T-helper 17 cell (primary cell): Measurements from ENCODE around the gene OR2A42. TPM values are rescaled to one million over a fixed set of nuclear protein-coding genes. Genes with fewer than 3 reads are reported as not detected.
A peak's percentile ranks its signal among the peaks of the same experiment; 100 is the strongest.
"Not testable (repeated sequence)": the region's sequence is repeated elsewhere in the genome, so short reads cannot be mapped to it uniquely, and the experiment has no call there.

ENCODE experiments used
- ATAC-seq: fragments of 150-1000 bp; cut with Tn5 transposase; 2 replicates; pipeline ENCODE4 v1.10.0; 2021; ENCODE audit warnings: mild to moderate bottlenecking, moderate library complexity
- DNase-seq, 3 donors: peaks; one replicate each; pipeline versions ENCODE4 v3.0.0 to v3.0.0-alpha.2; 2020 to 2021
- H3K9me3 ChIP-seq: one replicate; pipeline ENCODE4 v1.7.0; 2013; ENCODE audit warnings: low read length, mild to moderate bottlenecking; ENCODE audit not compliant: control insufficient read depth, poor library complexity, severe bottlenecking
- H3K27ac Mint-ChIP-seq: one replicate; pipeline ENCODE4 v1.8.0; 2022; ENCODE audit warnings: mild to moderate bottlenecking, moderate library complexity, mixed read lengths
- H3K27me3 Mint-ChIP-seq: one replicate; pipeline ENCODE4 v1.8.0; 2022; ENCODE audit warnings: mixed read lengths
- H3K36me3 Mint-ChIP-seq: one replicate; pipeline ENCODE4 v1.8.0; 2022; ENCODE audit warnings: low read depth, mixed read lengths
- H3K4me1 Mint-ChIP-seq: one replicate; pipeline ENCODE4 v1.8.0; 2022; ENCODE audit warnings: mild to moderate bottlenecking, mixed read lengths
- H3K4me3 Mint-ChIP-seq: one replicate; pipeline ENCODE4 v1.8.0; 2022; ENCODE audit warnings: mild to moderate bottlenecking, moderate library complexity, mixed read lengths
- total RNA-seq, 4 donors: library from RNA in 2 of 4; stranded (reverse) in 2 of 4; gene quantifications; one replicate each; pipeline ENCODE4 v1.2.3 and lab custom pipeline; 2022 to 2026

The OR2A42 gene
- total RNA-seq, 2 donors from 2014 or later: 0.07 TPM; not detected in 1

DNA sequence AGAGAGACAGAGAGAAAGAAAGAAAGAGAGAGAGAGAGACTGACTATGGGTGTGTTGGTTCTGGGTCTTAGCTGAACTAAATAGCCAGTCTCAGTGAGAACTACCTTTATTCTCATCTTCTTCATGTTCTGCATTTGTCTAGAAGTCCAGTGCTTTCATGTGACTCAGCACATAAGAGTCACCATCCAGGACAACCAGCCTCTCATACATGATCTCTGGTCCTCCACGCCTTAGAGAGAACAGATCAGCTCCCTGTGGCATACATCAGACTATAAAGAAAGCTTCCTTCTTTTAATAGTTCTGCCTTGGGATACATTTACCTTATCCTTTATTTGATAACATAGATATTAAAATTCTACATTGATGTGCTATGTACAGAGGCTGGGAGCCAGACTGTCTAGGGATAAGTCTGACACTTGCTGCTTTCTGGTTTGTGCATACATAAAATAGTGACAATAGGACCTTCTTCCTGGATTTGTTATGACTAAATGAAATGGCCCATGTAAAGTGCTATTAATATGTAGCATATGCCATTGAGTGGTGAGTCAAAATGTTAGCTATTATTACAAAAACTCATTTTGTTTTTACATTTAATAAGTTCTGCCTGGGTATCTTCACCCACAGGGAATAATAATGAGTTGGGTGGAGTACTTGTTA, 8.4 kb upstream of the OR2A42 start:
- H3K4me3 Mint-ChIP-seq, H3K36me3 Mint-ChIP-seq, H3K27me3 Mint-ChIP-seq, DNase-seq, H3K9me3 ChIP-seq, ATAC-seq, H3K4me1 Mint-ChIP-seq, H3K27ac Mint-ChIP-seq: not testable (repeated sequence)

DNA sequence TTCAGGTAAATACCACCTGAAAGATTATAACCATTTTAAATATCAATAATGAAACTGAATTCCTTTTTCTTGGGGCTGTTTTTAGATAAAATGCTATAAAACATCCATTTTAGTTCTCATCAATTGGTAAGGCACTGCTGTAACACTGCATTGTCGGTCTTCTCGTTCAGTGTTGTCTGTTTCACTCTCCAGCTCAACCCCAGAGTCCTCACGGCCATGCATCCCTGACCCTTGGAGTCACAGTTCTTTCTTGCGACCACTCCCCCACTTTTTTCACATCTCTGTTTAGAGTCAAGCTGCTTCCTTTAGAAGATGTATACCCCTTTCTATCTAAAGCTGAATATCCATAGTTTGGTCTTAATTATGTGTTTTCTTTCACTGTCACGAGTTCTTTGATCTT, 7.6 kb upstream of the OR2A42 start:
- not testable (repeated sequence) for H3K27me3 Mint-ChIP-seq, ATAC-seq, H3K4me1 Mint-ChIP-seq, H3K9me3 ChIP-seq, H3K27ac Mint-ChIP-seq, DNase-seq, H3K36me3 Mint-ChIP-seq, H3K4me3 Mint-ChIP-seq

DNA sequence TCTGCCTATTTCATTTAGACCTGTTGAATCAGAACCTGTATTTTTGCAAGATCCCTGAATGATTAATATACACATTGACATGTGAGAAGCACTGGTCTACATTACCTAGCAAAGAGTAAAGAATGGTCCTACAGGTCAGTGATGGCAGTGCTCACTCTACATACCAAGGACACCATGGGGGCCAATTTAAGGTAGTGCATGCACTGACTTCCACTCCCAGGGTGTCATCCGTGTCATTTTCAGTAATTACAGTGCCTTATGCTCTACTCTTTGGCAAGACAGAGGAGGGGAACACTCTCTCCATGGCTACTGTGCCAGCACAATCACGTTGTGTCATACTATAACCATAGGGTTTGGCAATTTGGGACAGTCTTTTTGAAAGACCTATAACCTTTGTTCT, 6.0 kb upstream of the OR2A42 start:
- H3K9me3 ChIP-seq, H3K27me3 Mint-ChIP-seq, H3K36me3 Mint-ChIP-seq, ATAC-seq, H3K27ac Mint-ChIP-seq, H3K4me3 Mint-ChIP-seq, DNase-seq, H3K4me1 Mint-ChIP-seq: not testable (repeated sequence)

DNA sequence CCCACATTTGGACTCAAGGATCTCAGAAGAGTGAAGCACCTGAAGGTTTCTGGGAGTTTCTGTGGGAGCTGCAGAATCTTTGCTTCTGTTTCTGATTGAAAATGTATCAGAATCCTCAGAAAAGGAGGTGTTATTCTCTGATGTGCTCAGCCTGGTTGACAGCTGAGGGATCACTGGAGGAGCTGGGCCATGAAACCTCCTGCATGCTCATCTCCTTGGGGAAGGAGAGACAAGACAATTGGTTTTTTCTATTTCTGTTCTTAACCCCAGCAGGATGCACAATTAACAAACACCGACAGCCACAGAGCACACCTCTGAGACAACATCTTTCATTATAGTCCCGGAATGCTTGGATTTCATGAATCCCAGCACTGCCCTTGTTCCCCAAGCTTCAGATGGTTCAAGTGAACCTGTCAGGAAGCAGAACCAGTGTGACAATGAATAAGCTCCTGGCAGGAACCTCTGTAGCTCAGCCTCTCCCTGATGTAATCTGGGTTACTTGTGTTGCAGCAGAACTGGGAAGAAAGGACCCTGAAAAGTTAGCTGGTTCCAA, 799 bp downstream of the OR2A42 start:
- H3K4me1 Mint-ChIP-seq: not testable (repeated sequence)

DNA sequence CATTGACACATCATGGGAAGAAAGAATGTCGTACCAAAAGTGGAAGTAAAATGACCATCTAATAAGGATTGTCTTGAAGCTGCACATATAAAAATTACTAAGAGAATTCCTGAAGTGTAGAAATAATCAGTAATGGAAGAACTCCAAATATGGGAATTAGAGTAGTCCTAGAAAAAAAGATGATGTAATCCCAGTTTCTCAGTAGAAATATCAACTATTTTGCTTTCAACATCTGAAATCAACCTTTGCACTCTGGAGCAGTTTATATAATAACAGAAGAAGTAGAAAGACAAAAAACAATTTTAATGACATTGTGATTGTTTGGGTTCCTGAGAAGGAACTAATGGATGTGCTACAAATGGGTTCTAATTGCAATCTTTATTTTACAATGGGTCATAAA, 6.4 kb downstream of the OR2A42 start:
- not testable (repeated sequence) for H3K36me3 Mint-ChIP-seq, DNase-seq, ATAC-seq, H3K27me3 Mint-ChIP-seq, H3K9me3 ChIP-seq, H3K4me3 Mint-ChIP-seq, H3K27ac Mint-ChIP-seq, H3K4me1 Mint-ChIP-seq

More for the DNA sequence above, 799 bp downstream of the OR2A42 start:
- not testable (repeated sequence) for H3K9me3 ChIP-seq, H3K36me3 Mint-ChIP-seq, ATAC-seq, H3K27ac Mint-ChIP-seq, DNase-seq, H3K27me3 Mint-ChIP-seq, H3K4me3 Mint-ChIP-seq

DNA sequence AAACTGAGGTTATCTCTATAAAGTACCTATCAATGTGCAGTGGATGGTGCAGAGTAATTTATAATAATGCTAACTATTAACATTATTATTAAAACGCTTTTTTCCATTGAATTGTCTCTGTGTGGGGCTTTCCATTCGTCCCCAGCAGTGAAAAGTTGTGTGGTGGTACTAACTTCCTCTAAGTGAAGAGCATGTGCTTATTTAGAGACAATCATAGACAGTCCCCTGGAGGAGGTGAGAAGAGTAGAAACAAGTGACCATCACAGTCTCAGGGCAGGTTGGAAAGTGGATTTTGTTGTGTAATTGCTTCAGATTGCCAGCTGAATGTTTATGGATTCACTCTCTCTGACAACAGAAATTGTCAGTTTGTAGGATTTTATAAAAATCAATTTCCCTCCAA, 8.4 kb downstream of the OR2A42 start:
- not testable (repeated sequence) for H3K9me3 ChIP-seq, H3K4me3 Mint-ChIP-seq, H3K4me1 Mint-ChIP-seq, DNase-seq, H3K27ac Mint-ChIP-seq, ATAC-seq, H3K27me3 Mint-ChIP-seq, H3K36me3 Mint-ChIP-seq

DNA sequence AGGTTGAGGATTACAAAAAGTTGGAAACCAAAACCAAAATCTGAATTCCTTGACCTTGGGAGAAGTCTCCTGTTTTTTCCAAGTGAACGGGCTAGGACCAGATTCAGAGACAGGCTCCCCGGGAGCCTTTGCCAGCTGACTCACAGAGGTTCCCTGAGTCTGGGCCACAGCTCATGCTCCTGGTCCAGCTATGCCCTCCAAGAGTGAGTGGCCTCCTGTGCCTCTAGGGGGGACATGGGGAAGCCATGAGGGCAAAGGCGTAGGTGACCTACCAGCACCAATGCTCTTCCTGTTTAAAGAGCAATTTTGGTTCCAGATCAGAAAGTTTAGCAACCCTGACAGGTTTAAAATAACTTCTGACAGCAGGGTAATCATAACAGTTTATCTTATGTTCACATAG, 10.6 kb downstream of the OR2A42 start:
- H3K27me3 Mint-ChIP-seq, H3K9me3 ChIP-seq, H3K36me3 Mint-ChIP-seq, DNase-seq, H3K27ac Mint-ChIP-seq, H3K4me1 Mint-ChIP-seq, ATAC-seq, H3K4me3 Mint-ChIP-seq: not testable (repeated sequence)

DNA sequence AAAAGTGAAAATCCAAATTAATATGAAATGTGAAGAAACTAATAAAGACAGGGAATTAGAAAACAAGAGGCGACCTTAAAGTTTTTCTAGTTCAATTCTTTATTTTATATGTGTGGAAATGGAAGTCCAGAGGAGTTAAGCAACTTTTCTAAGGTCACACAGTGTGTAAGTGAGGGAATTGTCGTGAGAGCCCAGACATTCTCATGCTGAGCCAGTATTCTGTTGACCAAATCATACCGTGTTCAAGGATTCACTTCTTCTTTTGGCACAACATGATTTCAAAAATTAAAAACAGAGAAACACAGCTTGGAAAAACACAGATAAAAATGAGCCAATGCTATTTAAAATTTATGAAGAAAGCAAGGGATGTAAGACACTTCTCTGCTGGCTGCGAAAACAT, 12.5 kb downstream of the OR2A42 start:
- H3K4me1 Mint-ChIP-seq, H3K27me3 Mint-ChIP-seq, H3K9me3 ChIP-seq, DNase-seq, H3K4me3 Mint-ChIP-seq, ATAC-seq, H3K36me3 Mint-ChIP-seq, H3K27ac Mint-ChIP-seq: not testable (repeated sequence)

DNA sequence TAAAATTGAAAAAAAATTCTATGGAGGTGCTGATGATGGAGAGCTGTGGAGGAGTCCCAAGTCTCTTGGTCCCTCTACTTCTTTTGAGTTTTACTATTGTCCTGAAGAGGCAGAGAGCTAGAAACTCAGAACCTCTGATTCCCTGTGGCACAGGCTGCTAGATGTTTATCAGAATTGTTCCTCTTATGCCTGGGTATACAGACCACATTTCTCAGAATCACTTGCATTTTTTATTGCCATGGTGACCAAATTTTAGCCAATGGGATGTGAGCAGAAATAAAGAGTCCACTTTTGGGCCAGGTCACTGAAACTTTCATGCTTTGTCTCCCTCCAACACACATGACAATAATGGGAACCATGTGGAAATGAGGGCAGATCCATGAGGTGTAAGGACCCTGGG, 15.7 kb downstream of the OR2A42 start:
- not testable (repeated sequence) for H3K27ac Mint-ChIP-seq, ATAC-seq, H3K4me3 Mint-ChIP-seq, H3K27me3 Mint-ChIP-seq, H3K36me3 Mint-ChIP-seq, H3K9me3 ChIP-seq, DNase-seq, H3K4me1 Mint-ChIP-seq

DNA sequence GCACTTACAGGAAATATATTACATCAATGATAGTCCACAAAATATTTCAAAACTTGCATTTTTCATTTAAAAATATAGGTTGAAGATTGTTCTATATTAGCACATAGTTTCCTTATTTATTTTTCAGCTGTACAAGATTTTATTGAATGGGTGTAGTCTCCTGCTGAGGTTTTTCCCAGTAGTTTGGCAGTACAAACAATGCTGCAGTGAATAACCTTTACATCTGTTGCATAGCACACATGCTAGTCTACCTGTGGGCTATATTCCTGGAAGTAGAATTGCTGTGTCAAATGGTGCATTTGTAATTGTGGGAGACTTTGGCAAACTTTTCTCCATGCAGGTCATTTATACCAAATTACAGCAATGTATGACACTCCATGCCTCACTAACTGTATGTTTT, 18.9 kb downstream of the OR2A42 start:
- not testable (repeated sequence) for H3K4me1 Mint-ChIP-seq, H3K27me3 Mint-ChIP-seq, ATAC-seq, H3K9me3 ChIP-seq, H3K4me3 Mint-ChIP-seq, H3K36me3 Mint-ChIP-seq, DNase-seq, H3K27ac Mint-ChIP-seq

DNA sequence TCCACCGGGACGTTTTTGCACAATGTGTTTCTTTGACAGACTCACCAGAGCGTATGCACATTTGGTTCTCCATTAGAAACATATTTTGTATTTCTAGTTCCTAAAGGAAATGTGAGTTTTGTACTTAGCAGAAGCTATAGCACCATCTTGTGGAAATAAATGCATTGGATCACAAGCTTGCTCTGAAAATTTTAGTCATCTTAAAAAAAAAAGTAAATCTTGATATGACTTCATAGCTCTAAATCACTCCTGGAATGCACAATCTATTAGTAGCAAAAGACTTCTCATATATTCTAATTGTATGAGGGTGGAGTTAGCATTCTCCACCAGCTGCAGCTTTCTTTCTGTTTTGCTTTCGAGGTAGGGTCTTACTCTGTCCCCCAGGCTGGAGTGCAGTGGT, 20.3 kb downstream of the OR2A42 start:
- not testable (repeated sequence) for H3K27ac Mint-ChIP-seq
- ATAC-seq: peak; percentile 57

DNA sequence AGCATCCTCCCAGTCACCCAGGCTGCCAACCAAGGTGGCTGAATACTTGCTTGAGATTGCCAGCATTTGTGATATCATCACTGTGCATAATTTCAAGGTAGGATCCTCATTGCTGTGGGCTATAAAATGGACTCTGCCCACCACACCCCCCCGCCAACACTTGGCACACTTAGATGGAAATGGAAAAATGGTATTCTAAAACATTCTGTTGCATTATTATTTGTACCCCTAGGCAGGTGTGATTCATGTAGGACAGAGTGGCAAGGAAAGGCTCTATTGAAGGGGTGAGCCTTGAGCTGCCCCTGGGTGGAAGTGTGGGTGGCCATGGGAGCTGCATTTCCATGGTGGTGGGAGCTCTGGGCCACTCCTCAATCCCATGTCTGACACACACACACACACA, 20.8 kb downstream of the OR2A42 start:
- not testable (repeated sequence) for H3K4me3 Mint-ChIP-seq, DNase-seq, H3K36me3 Mint-ChIP-seq, H3K4me1 Mint-ChIP-seq, ATAC-seq, H3K9me3 ChIP-seq, H3K27ac Mint-ChIP-seq, H3K27me3 Mint-ChIP-seq

More for the DNA sequence above, 20.3 kb downstream of the OR2A42 start:
- H3K27me3 Mint-ChIP-seq, H3K36me3 Mint-ChIP-seq, H3K4me3 Mint-ChIP-seq, H3K4me1 Mint-ChIP-seq, H3K9me3 ChIP-seq, DNase-seq: not testable (repeated sequence)

DNA sequence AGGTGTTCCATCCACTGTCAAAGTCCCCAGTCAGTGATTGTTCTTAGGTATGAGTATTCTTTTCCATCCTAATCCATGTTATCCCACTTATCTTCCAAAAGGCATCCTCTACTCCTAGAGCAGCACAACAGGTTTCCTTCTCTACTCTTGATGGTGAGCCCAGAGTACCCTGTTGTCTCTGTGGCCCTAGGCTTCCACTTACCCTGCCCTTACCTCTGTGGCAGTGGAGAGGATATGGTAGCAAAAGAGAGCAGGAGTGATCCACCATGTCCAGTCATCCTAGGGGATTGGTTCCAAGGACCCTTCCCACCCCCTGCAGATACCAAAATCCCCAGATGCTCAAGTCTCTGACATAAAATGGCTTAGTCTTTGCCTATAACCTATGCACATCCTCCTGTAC, 22.2 kb downstream of the OR2A42 start:
- not testable (repeated sequence) for H3K27me3 Mint-ChIP-seq, H3K9me3 ChIP-seq, H3K4me1 Mint-ChIP-seq, H3K27ac Mint-ChIP-seq, DNase-seq, ATAC-seq, H3K4me3 Mint-ChIP-seq, H3K36me3 Mint-ChIP-seq

DNA sequence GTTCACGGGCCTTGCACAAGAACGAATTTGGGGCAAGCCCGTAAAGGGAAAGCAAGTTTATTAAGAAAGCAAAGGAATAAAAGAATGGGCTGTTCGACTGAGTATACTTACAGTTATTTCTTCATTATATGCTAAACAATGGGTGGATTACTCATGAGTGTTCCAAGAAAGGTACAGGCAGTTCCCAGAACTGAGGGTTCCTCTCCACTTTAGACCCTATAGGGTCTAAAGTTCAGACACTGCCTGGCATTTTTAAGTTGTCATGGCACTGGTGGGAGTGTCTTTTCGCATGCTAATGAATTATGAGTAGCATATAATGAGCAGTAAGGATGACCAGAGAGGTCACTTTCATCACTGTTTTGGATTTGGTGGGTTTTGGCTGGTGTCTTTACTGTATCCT, 34.1 kb downstream of the OR2A42 start:
- not testable (repeated sequence) for ATAC-seq, H3K36me3 Mint-ChIP-seq, H3K4me1 Mint-ChIP-seq, H3K4me3 Mint-ChIP-seq, H3K9me3 ChIP-seq, DNase-seq, H3K27me3 Mint-ChIP-seq, H3K27ac Mint-ChIP-seq
